ENCODE measurements around the gene CHD1.

Gene CHD1

GRCh38 chr5:98804066-98804465 is 124.7 kb downstream of the CHD1 start:
- no peak for DNase-seq
